CD4-positive, alpha-beta T cell (primary cell): ENCODE data around the gene GXYLT1. TPM values are rescaled to one million over a fixed set of nuclear protein-coding genes. Genes with fewer than 3 reads are reported as not detected.
"Not testable (repeated sequence)": the region's sequence is repeated elsewhere in the genome, so short reads cannot be mapped to it uniquely, and the experiment has no call there.

Experiments used
- ATAC-seq: fragments of 200-7000 bp; cut with Tn5 transposase; one replicate; pipeline ENCODE4 v1.10.0; 2022; ENCODE audit warnings: mild to moderate bottlenecking; ENCODE audit not compliant: poor library complexity
- CTCF ChIA-PET: fragments of 350-600 bp; sonication (Branson Sonifier 250); formaldehyde crosslinking; loops from one replicate; lab custom pipeline; 2021; ENCODE audit warnings: antibody characterized with exemption, inconsistent platforms; lab: Charles Lee
- POLR2A ChIA-PET: fragments of 350-600 bp; sonication (Branson Sonifier 250); formaldehyde crosslinking; loops from one replicate; lab custom pipeline; 2021; ENCODE audit warnings: antibody characterized with exemption, inconsistent platforms; lab: Charles Lee
- DNase-seq, 14 experiments: peaks; one replicate each; pipeline ENCODE4 v3.0.0-alpha.2; 2013 to 2020; ENCODE audit warnings: mixed read lengths in 2 of 14
- H3K27ac ChIP-seq, 2 donors: one replicate each; pipeline versions ENCODE4 v1.5.1 to v1.7.0; 2013; ENCODE audit warnings: low read length in 2 of 2, low read depth in 1 of 2, mild to moderate bottlenecking in 1 of 2
- H3K27me3 ChIP-seq, 2 experiments: 1 replicate in 1 of 2; 2 replicates in 1 of 2; pipeline versions ENCODE4 v1.6.1 to v1.7.0; 2013; ENCODE audit warnings: low read length in 2 of 2, control low read depth in 1 of 2, mild to moderate bottlenecking in 1 of 2, moderate library complexity in 1 of 2; ENCODE audit not compliant: insufficient read depth in 2 of 2, control insufficient read depth in 1 of 2
- H3K36me3 ChIP-seq: one replicate; pipeline ENCODE4 v1.6.1; 2013; ENCODE audit warnings: low read length, control low read depth; ENCODE audit not compliant: insufficient read depth
- H3K4me1 ChIP-seq: one replicate; pipeline ENCODE4 v1.6.1; 2013; ENCODE audit warnings: low read length, control low read depth; ENCODE audit not compliant: insufficient read depth
- H3K4me3 ChIP-seq: one replicate; pipeline ENCODE4 v1.5.1; 2013; ENCODE audit warnings: mild to moderate bottlenecking, low read length, moderate library complexity
- H3K9me3 ChIP-seq, 2 experiments: 1 replicate in 1 of 2; 2 replicates in 1 of 2; pipeline versions ENCODE4 v1.6.1 to v1.7.0; 2013; ENCODE audit warnings: low read length in 2 of 2, mild to moderate bottlenecking in 2 of 2, control low read depth in 1 of 2, moderate library complexity in 1 of 2; ENCODE audit not compliant: control insufficient read depth in 1 of 2, insufficient read depth in 1 of 2
- H3K27ac Mint-ChIP-seq: one replicate; pipeline ENCODE4 v1.8.0; 2020; ENCODE audit warnings: mixed read lengths
- H3K27me3 Mint-ChIP-seq: one replicate; pipeline ENCODE4 v1.8.0; 2021; ENCODE audit warnings: mixed read lengths
- H3K36me3 Mint-ChIP-seq: one replicate; pipeline ENCODE4 v1.8.0; 2021; ENCODE audit warnings: low read depth, mixed read lengths
- H3K4me1 Mint-ChIP-seq: one replicate; pipeline ENCODE4 v1.8.0; 2021; ENCODE audit warnings: low read depth, mixed read lengths
- H3K4me3 Mint-ChIP-seq: one replicate; pipeline ENCODE4 v1.8.0; 2020; ENCODE audit warnings: mild to moderate bottlenecking, mixed read lengths
- H3K9me3 Mint-ChIP-seq: one replicate; pipeline ENCODE4 v1.8.0; 2020; ENCODE audit warnings: mixed read lengths
- CTCF ChIP-seq: fragments of 200-600 bp; IDR thresholded peaks from one replicate; pipeline ENCODE4 v1.8.0; 2022; ENCODE audit warnings: antibody characterized with exemption, mild to moderate bottlenecking
- intact Hi-C, 2 experiments: fragments of 100-400 bp; cut with DNase I in 1 of 2; cut with micrococcal nuclease in 1 of 2; formaldehyde crosslinking; loops; one replicate each; pipeline versions ENCODE4 v1.15.1 to v1.9.0; 2023 to 2025; cut with DNase I, micrococcal nuclease
- total RNA-seq, 174 experiments: library from RNA in 2 of 174; stranded (reverse) in 2 of 174; gene quantifications; one replicate each; pipeline ENCODE4 v1.2.3 and lab custom pipeline; 2021 to 2026

GXYLT1 gene
- total RNA-seq, 2 experiments from 2014 or later = 8.0 to 8.2 TPM

- intact Hi-C loops = no loop called here
Measured at GRCh38 chr12:42056130-42056529, 88.5 kb downstream of the GXYLT1 start.

GRCh38 chr12:42053456-42053855 lies 91.2 kb downstream of the GXYLT1 start:
- no peaks in the 10 kb centered on the region for H3K36me3 Mint-ChIP-seq
- DNase-seq (no peak), ATAC-seq (no peak)
- no peak overlapping the region for H3K27ac Mint-ChIP-seq
- no peak overlapping the region for H3K4me3 ChIP-seq
- H3K4me1 Mint-ChIP-seq = no peaks in the 10 kb centered on the region
- H3K9me3 Mint-ChIP-seq = no peaks in the 10 kb centered on the region
- H3K9me3 ChIP-seq = no peaks in the 10 kb centered on the region
- intact Hi-C loops = no loop called here
- no peak for TF ChIP-seq CTCF
- POLR2A ChIA-PET = no interaction called here
- H3K4me1 ChIP-seq = no peaks in the 10 kb centered on the region
- H3K27me3 Mint-ChIP-seq = peaks cover 36% of the 10 kb centered on the region
- CTCF ChIA-PET = no interaction called here
- H3K27me3 ChIP-seq = peaks cover 2 to 5% of the 10 kb centered on the region in 2 experiments
- H3K4me3 Mint-ChIP-seq = no peak overlapping the region
- no peak overlapping the region for H3K27ac ChIP-seq
- H3K36me3 ChIP-seq = no peaks in the 10 kb centered on the region

More at GRCh38 chr12:42056130-42056529, 88.5 kb downstream of the GXYLT1 start:
- no peaks in the 10 kb centered on the region for H3K36me3 ChIP-seq
- ChIA-PET CTCF (no interaction called here), POLR2A (no interaction called here)
- Mint-ChIP-seq H3K36me3 (no peaks in the 10 kb centered on the region), H3K27me3 (peaks cover 34% of the 10 kb centered on the region), H3K4me1 (no peaks in the 10 kb centered on the region), H3K4me3 (no peak overlapping the region), H3K9me3 (no peaks in the 10 kb centered on the region), H3K27ac (no peak overlapping the region)
- H3K4me1 ChIP-seq = no peaks in the 10 kb centered on the region
- no peaks in the 10 kb centered on the region for H3K9me3 ChIP-seq
- no peak overlapping the region for H3K27ac ChIP-seq
- no peak overlapping the region for H3K4me3 ChIP-seq
- no peak for TF ChIP-seq CTCF
- H3K27me3 ChIP-seq = peaks cover 3 to 5% of the 10 kb centered on the region in 2 experiments
- no peak for ATAC-seq
- DNase-seq = peak in 3 of 14 experiments; percentile 15 to 40 (median 33)

- H3K4me1 Mint-ChIP-seq, H3K4me3 ChIP-seq, H3K27ac ChIP-seq, CTCF ChIA-PET, intact Hi-C loops, H3K27me3 ChIP-seq, DNase-seq, POLR2A ChIA-PET, H3K27ac Mint-ChIP-seq, H3K9me3 ChIP-seq, H3K4me1 ChIP-seq, H3K9me3 Mint-ChIP-seq, H3K36me3 ChIP-seq, H3K4me3 Mint-ChIP-seq, ATAC-seq, H3K36me3 Mint-ChIP-seq: not testable (repeated sequence)
- peaks cover 23% of the 10 kb centered on the region for H3K27me3 Mint-ChIP-seq
Measured at GRCh38 chr12:42048980-42049379, 95.7 kb downstream of the GXYLT1 start.

- Histone ChIP-seq H3K4me3 (no peak overlapping the region), H3K36me3 (no peaks in the 10 kb centered on the region), H3K27ac (no peak overlapping the region), H3K27me3 (peaks cover 0 to 3% of the 10 kb centered on the region in 2 experiments), H3K4me1 (no peaks in the 10 kb centered on the region), H3K9me3 (no peaks in the 10 kb centered on the region)
- intact Hi-C loops = no loop called here
- no peak for TF ChIP-seq CTCF
- ChIA-PET CTCF (no interaction called here), POLR2A (no interaction called here)
- Mint-ChIP-seq H3K4me1 (no peaks in the 10 kb centered on the region), H3K4me3 (no peak overlapping the region), H3K36me3 (no peaks in the 10 kb centered on the region), H3K27ac (no peak overlapping the region), H3K9me3 (no peaks in the 10 kb centered on the region), H3K27me3 (peaks cover 22% of the 10 kb centered on the region)
- ATAC-seq (no peak), DNase-seq (no peak)
Measured at GRCh38 chr12:42039577-42039976, 105.1 kb downstream of the GXYLT1 start.
